WTC11 (cell line): ENCODE results near the gene IL1RN.

Experiments used
- ZNF138 ChIP-seq: sonication (generic); formaldehyde crosslinking; conservative IDR thresholded peaks from 2 replicates; pipeline ENCODE4 v1.8.1; 2022; ENCODE audit warnings: mild to moderate bottlenecking, moderate library complexity, missing genetic modification reagents
- TF ChIP-seq, protein P1 (sequence below): fragments of 200-600 bp; IDR thresholded peaks from 2 replicates; pipeline ENCODE4 v1.8.0; 2022; ENCODE audit warnings: antibody characterized with exemption
- TF ChIP-seq, protein P2 (sequence below): sonication (generic); formaldehyde crosslinking; IDR thresholded peaks from 2 replicates; pipeline ENCODE4 v1.8.0; 2022; ENCODE audit warnings: mild to moderate bottlenecking, missing genetic modification reagents
- TF ChIP-seq, protein P3 (sequence below): sonication (generic); formaldehyde crosslinking; IDR thresholded peaks from 2 replicates; pipeline ENCODE4 v1.8.1; 2023; ENCODE audit warnings: mild to moderate bottlenecking, moderate library complexity, missing genetic modification reagents
- TF ChIP-seq, protein P4 (sequence below): sonication (generic); formaldehyde crosslinking; IDR thresholded peaks from 2 replicates; pipeline ENCODE4 v1.8.1; 2023; ENCODE audit warnings: mild to moderate bottlenecking, missing genetic modification reagents, borderline replicate concordance

DNA sequence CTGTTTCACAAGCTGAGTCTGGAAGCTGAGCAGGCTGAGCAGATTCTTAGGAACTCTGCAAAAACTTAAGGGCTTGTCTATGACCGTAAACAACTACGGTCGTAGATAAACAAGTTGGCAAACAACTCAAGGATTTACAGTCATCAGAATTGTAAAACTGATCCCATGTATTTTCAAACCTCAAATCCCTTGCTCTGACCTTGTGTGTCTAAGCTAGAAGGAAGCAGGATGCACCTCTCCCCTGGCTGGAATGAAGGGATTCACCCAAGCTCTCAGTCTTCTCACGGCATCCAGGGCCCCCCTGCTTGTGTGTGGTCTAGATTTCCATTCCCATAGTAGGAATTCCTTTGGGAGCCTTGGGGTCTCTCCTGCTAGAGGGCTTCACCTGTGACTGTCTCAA, 12.4 kb upstream of the IL1RN start:
- TF ChIP-seq, protein P1, sequence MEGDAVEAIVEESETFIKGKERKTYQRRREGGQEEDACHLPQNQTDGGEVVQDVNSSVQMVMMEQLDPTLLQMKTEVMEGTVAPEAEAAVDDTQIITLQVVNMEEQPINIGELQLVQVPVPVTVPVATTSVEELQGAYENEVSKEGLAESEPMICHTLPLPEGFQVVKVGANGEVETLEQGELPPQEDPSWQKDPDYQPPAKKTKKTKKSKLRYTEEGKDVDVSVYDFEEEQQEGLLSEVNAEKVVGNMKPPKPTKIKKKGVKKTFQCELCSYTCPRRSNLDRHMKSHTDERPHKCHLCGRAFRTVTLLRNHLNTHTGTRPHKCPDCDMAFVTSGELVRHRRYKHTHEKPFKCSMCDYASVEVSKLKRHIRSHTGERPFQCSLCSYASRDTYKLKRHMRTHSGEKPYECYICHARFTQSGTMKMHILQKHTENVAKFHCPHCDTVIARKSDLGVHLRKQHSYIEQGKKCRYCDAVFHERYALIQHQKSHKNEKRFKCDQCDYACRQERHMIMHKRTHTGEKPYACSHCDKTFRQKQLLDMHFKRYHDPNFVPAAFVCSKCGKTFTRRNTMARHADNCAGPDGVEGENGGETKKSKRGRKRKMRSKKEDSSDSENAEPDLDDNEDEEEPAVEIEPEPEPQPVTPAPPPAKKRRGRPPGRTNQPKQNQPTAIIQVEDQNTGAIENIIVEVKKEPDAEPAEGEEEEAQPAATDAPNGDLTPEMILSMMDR = no peak
- TF ChIP-seq, protein P2, sequence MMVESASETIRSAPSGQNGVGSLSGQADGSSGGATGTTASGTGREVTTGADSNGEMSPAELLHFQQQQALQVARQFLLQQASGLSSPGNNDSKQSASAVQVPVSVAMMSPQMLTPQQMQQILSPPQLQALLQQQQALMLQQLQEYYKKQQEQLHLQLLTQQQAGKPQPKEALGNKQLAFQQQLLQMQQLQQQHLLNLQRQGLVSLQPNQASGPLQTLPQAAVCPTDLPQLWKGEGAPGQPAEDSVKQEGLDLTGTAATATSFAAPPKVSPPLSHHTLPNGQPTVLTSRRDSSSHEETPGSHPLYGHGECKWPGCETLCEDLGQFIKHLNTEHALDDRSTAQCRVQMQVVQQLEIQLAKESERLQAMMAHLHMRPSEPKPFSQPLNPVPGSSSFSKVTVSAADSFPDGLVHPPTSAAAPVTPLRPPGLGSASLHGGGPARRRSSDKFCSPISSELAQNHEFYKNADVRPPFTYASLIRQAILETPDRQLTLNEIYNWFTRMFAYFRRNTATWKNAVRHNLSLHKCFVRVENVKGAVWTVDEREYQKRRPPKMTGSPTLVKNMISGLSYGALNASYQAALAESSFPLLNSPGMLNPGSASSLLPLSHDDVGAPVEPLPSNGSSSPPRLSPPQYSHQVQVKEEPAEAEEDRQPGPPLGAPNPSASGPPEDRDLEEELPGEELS (CRISPR knock-in tag) = no peak
- TF ChIP-seq ZNF138 (CRISPR knock-in tag) = no peak
- TF ChIP-seq, protein P3, sequence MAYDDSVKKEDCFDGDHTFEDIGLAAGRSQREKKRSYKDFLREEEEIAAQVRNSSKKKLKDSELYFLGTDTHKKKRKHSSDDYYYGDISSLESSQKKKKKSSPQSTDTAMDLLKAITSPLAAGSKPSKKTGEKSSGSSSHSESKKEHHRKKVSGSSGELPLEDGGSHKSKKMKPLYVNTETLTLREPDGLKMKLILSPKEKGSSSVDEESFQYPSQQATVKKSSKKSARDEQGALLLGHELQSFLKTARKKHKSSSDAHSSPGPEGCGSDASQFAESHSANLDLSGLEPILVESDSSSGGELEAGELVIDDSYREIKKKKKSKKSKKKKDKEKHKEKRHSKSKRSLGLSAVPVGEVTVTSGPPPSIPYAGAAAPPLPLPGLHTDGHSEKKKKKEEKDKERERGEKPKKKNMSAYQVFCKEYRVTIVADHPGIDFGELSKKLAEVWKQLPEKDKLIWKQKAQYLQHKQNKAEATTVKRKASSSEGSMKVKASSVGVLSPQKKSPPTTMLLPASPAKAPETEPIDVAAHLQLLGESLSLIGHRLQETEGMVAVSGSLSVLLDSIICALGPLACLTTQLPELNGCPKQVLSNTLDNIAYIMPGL (CRISPR knock-in tag) = no peak
- TF ChIP-seq, protein P4, sequence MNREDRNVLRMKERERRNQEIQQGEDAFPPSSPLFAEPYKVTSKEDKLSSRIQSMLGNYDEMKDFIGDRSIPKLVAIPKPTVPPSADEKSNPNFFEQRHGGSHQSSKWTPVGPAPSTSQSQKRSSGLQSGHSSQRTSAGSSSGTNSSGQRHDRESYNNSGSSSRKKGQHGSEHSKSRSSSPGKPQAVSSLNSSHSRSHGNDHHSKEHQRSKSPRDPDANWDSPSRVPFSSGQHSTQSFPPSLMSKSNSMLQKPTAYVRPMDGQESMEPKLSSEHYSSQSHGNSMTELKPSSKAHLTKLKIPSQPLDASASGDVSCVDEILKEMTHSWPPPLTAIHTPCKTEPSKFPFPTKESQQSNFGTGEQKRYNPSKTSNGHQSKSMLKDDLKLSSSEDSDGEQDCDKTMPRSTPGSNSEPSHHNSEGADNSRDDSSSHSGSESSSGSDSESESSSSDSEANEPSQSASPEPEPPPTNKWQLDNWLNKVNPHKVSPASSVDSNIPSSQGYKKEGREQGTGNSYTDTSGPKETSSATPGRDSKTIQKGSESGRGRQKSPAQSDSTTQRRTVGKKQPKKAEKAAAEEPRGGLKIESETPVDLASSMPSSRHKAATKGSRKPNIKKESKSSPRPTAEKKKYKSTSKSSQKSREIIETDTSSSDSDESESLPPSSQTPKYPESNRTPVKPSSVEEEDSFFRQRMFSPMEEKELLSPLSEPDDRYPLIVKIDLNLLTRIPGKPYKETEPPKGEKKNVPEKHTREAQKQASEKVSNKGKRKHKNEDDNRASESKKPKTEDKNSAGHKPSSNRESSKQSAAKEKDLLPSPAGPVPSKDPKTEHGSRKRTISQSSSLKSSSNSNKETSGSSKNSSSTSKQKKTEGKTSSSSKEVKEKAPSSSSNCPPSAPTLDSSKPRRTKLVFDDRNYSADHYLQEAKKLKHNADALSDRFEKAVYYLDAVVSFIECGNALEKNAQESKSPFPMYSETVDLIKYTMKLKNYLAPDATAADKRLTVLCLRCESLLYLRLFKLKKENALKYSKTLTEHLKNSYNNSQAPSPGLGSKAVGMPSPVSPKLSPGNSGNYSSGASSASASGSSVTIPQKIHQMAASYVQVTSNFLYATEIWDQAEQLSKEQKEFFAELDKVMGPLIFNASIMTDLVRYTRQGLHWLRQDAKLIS (CRISPR knock-in tag) = no peak
